Measurements from ENCODE around the gene NAB2. TPM values are rescaled to one million over a fixed set of nuclear protein-coding genes. Genes with fewer than 3 reads are reported as not detected.

The NAB2 gene
- polyA plus RNA-seq, 1 of the 3 experiments (the other 2 are of a cell fraction): 23.7 TPM

DNA sequence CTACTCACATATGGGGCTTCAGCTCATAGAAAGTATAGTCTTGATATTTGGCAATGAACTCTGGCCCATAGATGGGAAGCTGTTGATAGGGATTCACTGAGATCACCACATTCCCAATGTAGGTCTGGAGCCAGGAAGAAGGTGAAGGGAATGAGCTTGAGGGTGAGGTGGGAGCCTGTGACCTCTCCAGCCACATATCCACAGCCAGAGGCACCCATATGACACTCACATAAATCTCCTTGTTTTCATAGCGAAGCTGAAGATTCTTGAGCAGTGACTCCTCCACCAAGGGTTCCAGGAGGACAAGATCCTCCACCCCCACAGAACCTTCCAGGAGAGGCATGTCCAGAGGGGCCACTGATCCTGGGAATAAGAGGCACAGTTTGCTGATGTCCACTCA lies 40.9 kb upstream of the NAB2 start:
- 13% methylated on average over 1 of the region's 1 CpG for WGBS (ENCODE audit: low lambda C conversion rate)
- DNase-seq: no peak
- H3K27ac ChIP-seq (ENCODE audit: low read depth in 2 of 2, low read length in 1 of 2): no peak overlapping the region
- TF ChIP-seq IRF3 (IDR thresholded peaks at IDR 0.05; ENCODE audit: low read depth, low read length): no peak
- TF ChIP-seq, protein P1, sequence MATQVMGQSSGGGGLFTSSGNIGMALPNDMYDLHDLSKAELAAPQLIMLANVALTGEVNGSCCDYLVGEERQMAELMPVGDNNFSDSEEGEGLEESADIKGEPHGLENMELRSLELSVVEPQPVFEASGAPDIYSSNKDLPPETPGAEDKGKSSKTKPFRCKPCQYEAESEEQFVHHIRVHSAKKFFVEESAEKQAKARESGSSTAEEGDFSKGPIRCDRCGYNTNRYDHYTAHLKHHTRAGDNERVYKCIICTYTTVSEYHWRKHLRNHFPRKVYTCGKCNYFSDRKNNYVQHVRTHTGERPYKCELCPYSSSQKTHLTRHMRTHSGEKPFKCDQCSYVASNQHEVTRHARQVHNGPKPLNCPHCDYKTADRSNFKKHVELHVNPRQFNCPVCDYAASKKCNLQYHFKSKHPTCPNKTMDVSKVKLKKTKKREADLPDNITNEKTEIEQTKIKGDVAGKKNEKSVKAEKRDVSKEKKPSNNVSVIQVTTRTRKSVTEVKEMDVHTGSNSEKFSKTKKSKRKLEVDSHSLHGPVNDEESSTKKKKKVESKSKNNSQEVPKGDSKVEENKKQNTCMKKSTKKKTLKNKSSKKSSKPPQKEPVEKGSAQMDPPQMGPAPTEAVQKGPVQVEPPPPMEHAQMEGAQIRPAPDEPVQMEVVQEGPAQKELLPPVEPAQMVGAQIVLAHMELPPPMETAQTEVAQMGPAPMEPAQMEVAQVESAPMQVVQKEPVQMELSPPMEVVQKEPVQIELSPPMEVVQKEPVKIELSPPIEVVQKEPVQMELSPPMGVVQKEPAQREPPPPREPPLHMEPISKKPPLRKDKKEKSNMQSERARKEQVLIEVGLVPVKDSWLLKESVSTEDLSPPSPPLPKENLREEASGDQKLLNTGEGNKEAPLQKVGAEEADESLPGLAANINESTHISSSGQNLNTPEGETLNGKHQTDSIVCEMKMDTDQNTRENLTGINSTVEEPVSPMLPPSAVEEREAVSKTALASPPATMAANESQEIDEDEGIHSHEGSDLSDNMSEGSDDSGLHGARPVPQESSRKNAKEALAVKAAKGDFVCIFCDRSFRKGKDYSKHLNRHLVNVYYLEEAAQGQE (IDR thresholded peaks at IDR 0.05; ENCODE audit: low read depth, low read length): no peak
- TF ChIP-seq FOXM1 (IDR thresholded peaks at IDR 0.05; ENCODE audit: low read depth): no peak
- no peak for TF ChIP-seq TCF12 (IDR thresholded peaks at IDR 0.05)
- no peak for TF ChIP-seq YY1 (IDR thresholded peaks at IDR 0.05; ENCODE audit: low read depth)
- TF ChIP-seq EZH2phosphoT487 (IDR thresholded peaks at IDR 0.05; ENCODE audit: borderline replicate concordance, low read depth): no peak
- no peak for TF ChIP-seq NFIC (IDR thresholded peaks at IDR 0.05; ENCODE audit: borderline replicate concordance)
- no peak for TF ChIP-seq USF2 (IDR thresholded peaks at IDR 0.05; ENCODE audit: borderline replicate concordance, low read depth, low read length)
- TF ChIP-seq GABPA (IDR thresholded peaks at IDR 0.05; ENCODE audit: low read depth): no peak
- no peak for TF ChIP-seq POLR2AphosphoS5 (IDR thresholded peaks at IDR 0.05; ENCODE audit: low read depth, low read length)
- no peak for TF ChIP-seq SMC3 (IDR thresholded peaks at IDR 0.05; ENCODE audit: low read depth, low read length)
- TF ChIP-seq PBX3 (IDR thresholded peaks at IDR 0.05): no peak
- no peak for TF ChIP-seq USF1 (IDR thresholded peaks at IDR 0.05; ENCODE audit: borderline replicate concordance, low read depth)
- TF ChIP-seq GATA2 (CRISPR knock-in tag; IDR thresholded peaks at IDR 0.05): no peak
- TF ChIP-seq ZBTB33 (IDR thresholded peaks at IDR 0.05; ENCODE audit: borderline replicate concordance, low read depth): no peak
- TF ChIP-seq RCOR1 (IDR thresholded peaks at IDR 0.05; ENCODE audit: low read length): no peak
- no peak for TF ChIP-seq RXRA (IDR thresholded peaks at IDR 0.05; ENCODE audit: borderline replicate concordance, low read depth)
- TF ChIP-seq MXI1 (IDR thresholded peaks at IDR 0.05; ENCODE audit: low read depth, low read length): no peak
- ChIA-PET POLR2A (no interaction called here), CTCF (interaction anchor here (0.6 to 8.6 kb wide), 6 partner anchors 13 to 206 kb away, joined by 3 to 81 read pairs (median 5); partner anchors contain the start of gene ZBTB39)
- no peaks in the 10 kb centered on the region; the same call in 1 of the 2 replicates for H3K27me3 ChIP-seq (ENCODE audit: insufficient read depth)
- no peaks in the 10 kb centered on the region for H3K9me2 ChIP-seq
- no peaks in the 10 kb centered on the region for H3K4me1 ChIP-seq (ENCODE audit: control insufficient read depth in 1 of 2, insufficient read depth in 2 of 2, low read depth in 1 of 2, low read length in 1 of 2)
- H3K4me2 ChIP-seq: no peak overlapping the region
- H4K20me1 ChIP-seq (ENCODE audit: insufficient read depth): no peaks in the 10 kb centered on the region
- H3K9ac ChIP-seq: no peak overlapping the region
- no peaks in the 10 kb centered on the region for H3F3A ChIP-seq (replicated peaks; ENCODE audit: insufficient read depth)
- H3K36me3 ChIP-seq (replicated peaks in 1 of 2; ENCODE audit: control insufficient read depth in 1 of 2, insufficient read depth in 2 of 2, low read length in 1 of 2): no peaks in the 10 kb centered on the region
- no peak overlapping the region for H3K4me3 ChIP-seq (ENCODE audit: low read depth in 2 of 2, low read length in 1 of 2)
- no peak overlapping the region for H2AFZ ChIP-seq (ENCODE audit: low read depth)
- H3K9me3 ChIP-seq: no peaks in the 10 kb centered on the region
- no peaks in the 10 kb centered on the region for H3K79me2 ChIP-seq (ENCODE audit: insufficient read depth)
